Measurements from ENCODE around the gene TTPAL. TPM values are rescaled to one million over a fixed set of nuclear protein-coding genes. Genes with fewer than 3 reads are reported as not detected.

The TTPAL gene
- total RNA-seq, 1 experiment from 2014 or later, result 20.4 TPM

- Histone ChIP-seq H3K4me1 (ENCODE audit: control insufficient read depth in 1 of 2, insufficient read depth in 2 of 2, low read length in 2 of 2) (peaks cover 0 to under 1% of the 10 kb centered on the region in 2 experiments; a peak in 1 of 4 replicates), H3K9me2 (ENCODE audit: insufficient read depth) (no peaks in the 10 kb centered on the region), H3K4me2 (ENCODE audit: low read length) (no peak overlapping the region), H3K9ac (ENCODE audit: low read length) (no peak overlapping the region), H3K9me3 (ENCODE audit: control insufficient read depth in 1 of 2, insufficient read depth in 1 of 2, low read depth in 1 of 2, low read length in 2 of 2) (no peaks in the 10 kb centered on the region), H3K36me3 (ENCODE audit: control insufficient read depth in 1 of 2, insufficient read depth in 2 of 2, low read length in 2 of 2) (peaks cover 24 to 47% of the 10 kb centered on the region in 2 experiments; a peak in 3 of 4 replicates), H3K4me3 (replicated peaks in 1 of 2; ENCODE audit: low read depth in 1 of 2, low read length in 2 of 2) (no peak overlapping the region), H3K79me2 (ENCODE audit: insufficient read depth, low read length) (no peaks in the 10 kb centered on the region), H2AFZ (ENCODE audit: low read depth, low read length, poor library complexity, severe bottlenecking) (no peak overlapping the region), H4K20me1 (ENCODE audit: insufficient read depth) (no peaks in the 10 kb centered on the region), H3K27ac (ENCODE audit: low read depth, low read length) (no peak overlapping the region), H3K27me3 (ENCODE audit: insufficient read depth, low read length) (no peaks in the 10 kb centered on the region)
- intact Hi-C loops (cut with micrococcal nuclease), result no loop called here
- ChIA-PET POLR2A (no interaction called here), RAD21 (ENCODE audit: low non-redundant PET in 1 of 2, low total read pairs in 2 of 2, uncharacterized antibody in 2 of 2, unreplicated experiment in 2 of 2) (no interaction called here), CTCF (no interaction called here)
- BruUV-seq (replicated peaks), result no TSS peak
- TF ChIP-seq CEBPB (IDR thresholded peaks at IDR 0.05; ENCODE audit: low read depth) (no peak), TCF7L2 (IDR thresholded peaks at IDR 0.05; ENCODE audit: borderline replicate concordance, extremely low read depth, insufficient read depth, insufficient read length) (no peak), EZH2phosphoT487 (IDR thresholded peaks at IDR 0.05; ENCODE audit: borderline replicate concordance) (no peak), ATF3 (IDR thresholded peaks at IDR 0.05) (no peak), POLR2AphosphoS5 (IDR thresholded peaks at IDR 0.05; ENCODE audit: low read depth, low read length) (no peak), FOSL1 (IDR thresholded peaks at IDR 0.05; ENCODE audit: low read depth) (no peak), CTCF (IDR thresholded peaks at IDR 0.05 in 2 of 3, conservative IDR thresholded peaks at IDR 0.05 in 1 of 3; ENCODE audit: borderline replicate concordance in 1 of 3, insufficient read depth in 1 of 3, low read depth in 2 of 3, low read length in 2 of 3) (no peak), REST (IDR thresholded peaks at IDR 0.05; ENCODE audit: low read depth) (no peak), SRF (IDR thresholded peaks at IDR 0.05; ENCODE audit: low read depth) (no peak)
- DNase-seq (ENCODE audit: low read depth, low spot score) (no peak), ATAC-seq (no peak)
Observed at GRCh38 chr20:44502968-44503367, 27.3 kb downstream of the TTPAL start.

Measured in HCT116 (cell line).